Mesenchymal stem cell (in vitro differentiated cells and primary cell): ENCODE data around the gene SRP14.

ENCODE experiments used
- DNase-seq: peaks from one replicate; pipeline ENCODE4 v3.0.0-alpha.2; 2013
- H2AFZ ChIP-seq: one replicate; pipeline ENCODE4 v1.6.1; 2013; ENCODE audit warnings: low read depth, mild to moderate bottlenecking, control low read depth, inconsistent platforms, low read length, moderate library complexity
- H2AK5ac ChIP-seq: 2 replicates; pipeline ENCODE4 v1.6.1; 2013; ENCODE audit warnings: low read length, moderate library complexity, mild to moderate bottlenecking, inconsistent platforms; ENCODE audit not compliant: severe bottlenecking
- H2BK120ac ChIP-seq: one replicate; pipeline ENCODE4 v1.6.1; 2013; ENCODE audit warnings: low read depth, mild to moderate bottlenecking, inconsistent platforms, low read length, moderate library complexity
- H2BK12ac ChIP-seq, 2 experiments: one replicate each; pipeline ENCODE4 v1.6.1; 2013; ENCODE audit warnings: inconsistent platforms in 2 of 2, low read length in 2 of 2, mild to moderate bottlenecking in 2 of 2, moderate library complexity in 2 of 2, control low read depth in 1 of 2
- H2BK15ac ChIP-seq: one replicate; pipeline ENCODE4 v1.6.1; 2013; ENCODE audit warnings: mild to moderate bottlenecking, low read depth, inconsistent platforms; ENCODE audit not compliant: poor library complexity, severe bottlenecking
- H2BK5ac ChIP-seq: 2 replicates; pipeline ENCODE4 v1.6.1; 2013; ENCODE audit warnings: low read depth, mild to moderate bottlenecking, low read length, control low read depth, inconsistent platforms; ENCODE audit not compliant: poor library complexity, severe bottlenecking
- H3K14ac ChIP-seq, 2 experiments: one replicate each; pipeline ENCODE4 v1.6.1; 2013; ENCODE audit warnings: inconsistent platforms in 2 of 2, low read length in 2 of 2, control low read depth in 1 of 2, mild to moderate bottlenecking in 1 of 2, moderate library complexity in 1 of 2
- H3K18ac ChIP-seq, 2 experiments: one replicate each; pipeline ENCODE4 v1.6.1; 2013; ENCODE audit warnings: inconsistent platforms in 2 of 2, low read length in 2 of 2, control low read depth in 1 of 2, low read depth in 1 of 2, mild to moderate bottlenecking in 1 of 2
- H3K23ac ChIP-seq, 2 experiments: one replicate each; pipeline ENCODE4 v1.6.1; 2013; ENCODE audit warnings: inconsistent platforms in 2 of 2, low read length in 2 of 2, mild to moderate bottlenecking in 2 of 2, moderate library complexity in 2 of 2, control low read depth in 1 of 2
- H3K27ac ChIP-seq: 2 replicates; pipeline ENCODE4 v1.5.1; 2013; ENCODE audit warnings: mild to moderate bottlenecking, moderate library complexity, low read length, control low read depth, inconsistent platforms; ENCODE audit not compliant: poor library complexity, severe bottlenecking
- H3K27me3 ChIP-seq, 2 experiments: 2 replicates each; pipeline versions ENCODE4 v1.6.1 to v1.7.0; 2013; ENCODE audit warnings: low read length in 2 of 2, mild to moderate bottlenecking in 2 of 2, moderate library complexity in 2 of 2, control low read depth in 1 of 2, inconsistent platforms in 1 of 2; ENCODE audit not compliant: control insufficient read depth in 1 of 2, insufficient read depth in 1 of 2
- H3K36me3 ChIP-seq, 2 experiments: 2 replicates each; pipeline versions ENCODE4 v1.6.1 to v1.7.0; 2013; ENCODE audit warnings: low read length in 2 of 2, control low read depth in 1 of 2, inconsistent platforms in 1 of 2, low read depth in 1 of 2, mild to moderate bottlenecking in 1 of 2; ENCODE audit not compliant: insufficient read depth in 2 of 2, control insufficient read depth in 1 of 2
- H3K4ac ChIP-seq, 2 experiments: one replicate each; pipeline ENCODE4 v1.6.1; 2013; ENCODE audit warnings: inconsistent platforms in 2 of 2, low read length in 2 of 2, mild to moderate bottlenecking in 2 of 2, moderate library complexity in 2 of 2, control low read depth in 1 of 2, low read depth in 1 of 2
- H3K4me1 ChIP-seq: 2 replicates; pipeline ENCODE4 v1.6.1; 2013; ENCODE audit warnings: low read depth, low read length, control low read depth; ENCODE audit not compliant: control insufficient read depth, insufficient read depth
- H3K4me2 ChIP-seq: 2 replicates; pipeline ENCODE4 v1.6.1; 2013; ENCODE audit warnings: low read length, mild to moderate bottlenecking, inconsistent platforms; ENCODE audit not compliant: poor library complexity, severe bottlenecking
- H3K4me3 ChIP-seq, 2 experiments: 2 replicates each; pipeline versions ENCODE4 v1.5.1 to v1.7.0; 2013; ENCODE audit warnings: low read length in 2 of 2, mild to moderate bottlenecking in 2 of 2, control low read depth in 1 of 2, low read depth in 1 of 2; ENCODE audit not compliant: insufficient read depth in 1 of 2
- H3K79me1 ChIP-seq: replicated peaks from 2 replicates; pipeline ENCODE4 v1.6.1; 2013; ENCODE audit warnings: mild to moderate bottlenecking, control low read depth, low read length, inconsistent platforms; ENCODE audit not compliant: poor library complexity, severe bottlenecking
- H3K9ac ChIP-seq: 2 replicates; pipeline ENCODE4 v1.7.0; 2013; ENCODE audit warnings: mild to moderate bottlenecking, low read length, moderate library complexity
- H3K9me3 ChIP-seq: 2 replicates; pipeline ENCODE4 v1.7.0; 2013; ENCODE audit warnings: mild to moderate bottlenecking, low read length; ENCODE audit not compliant: control insufficient read depth
- H4K8ac ChIP-seq: one replicate; pipeline ENCODE4 v1.6.1; 2013; ENCODE audit warnings: inconsistent platforms, mild to moderate bottlenecking, low read length, moderate library complexity
- H4K91ac ChIP-seq: one replicate; pipeline ENCODE4 v1.6.1; 2013; ENCODE audit warnings: mild to moderate bottlenecking, low read length, inconsistent platforms
- WGBS: methylation state at CpG from one replicate; pipeline ENCODE4 v1.1.7; 2013; ENCODE audit warnings: mixed read lengths; 5-methylcytosine and 5-hydroxymethylcytosine counted together

SRP14 gene

DNA sequence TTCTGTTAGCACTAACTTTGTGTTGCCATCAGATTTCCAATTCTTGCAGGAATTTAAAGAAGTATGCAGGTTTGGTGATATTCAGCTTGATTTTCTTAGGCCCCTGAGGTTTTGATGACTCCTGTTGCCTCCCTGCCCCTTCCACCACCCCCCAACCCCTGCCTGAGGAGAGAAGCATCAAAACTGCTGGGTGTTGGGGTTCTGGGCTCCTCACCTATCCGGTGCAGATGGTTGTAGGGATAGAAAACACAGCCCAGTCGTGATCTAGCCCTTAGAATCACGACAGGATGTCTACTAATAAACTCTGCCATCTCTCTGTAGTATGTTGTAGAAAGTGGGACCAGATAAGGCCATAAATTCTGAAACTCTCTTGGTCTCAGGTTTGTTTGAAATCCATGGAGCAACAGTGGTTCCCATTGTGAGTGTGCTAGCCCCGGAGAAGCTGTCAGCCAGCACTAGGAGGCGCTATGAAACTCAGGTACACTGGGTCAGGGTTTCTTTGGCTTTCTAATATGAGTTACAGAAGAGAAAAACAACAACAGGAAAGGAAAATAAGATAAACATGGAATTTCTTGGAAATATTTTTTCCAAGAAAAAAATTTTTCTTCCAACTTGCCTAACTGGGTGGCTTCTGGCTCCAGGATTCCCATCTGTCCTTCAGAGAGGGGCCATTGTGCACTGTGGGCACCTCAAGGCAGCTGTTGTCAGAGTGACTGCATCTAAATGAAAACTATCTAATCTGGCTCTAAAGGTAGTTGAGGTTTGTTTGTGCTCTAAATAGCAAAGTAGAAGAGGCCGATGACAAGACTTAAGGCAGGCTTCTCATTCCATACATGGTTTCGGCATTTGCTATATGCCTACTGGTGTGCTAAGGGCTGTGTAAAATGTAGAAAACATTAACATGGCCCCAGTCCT, 8.7 kb downstream of the SRP14 start:
- Histone ChIP-seq H2BK12ac (no peak overlapping the region), H2BK15ac (no peak overlapping the region), H3K27me3 (no peaks in the 10 kb centered on the region), H3K4ac (no peak overlapping the region), H2AFZ (no peak overlapping the region), H3K23ac (no peak overlapping the region), H2AK5ac (no peak overlapping the region), H3K36me3 (peaks cover 32 to 96% of the 10 kb centered on the region in 2 experiments), H3K27ac (peak overlapping the region; percentile 23), H3K4me3 (no peak overlapping the region), H3K4me1 (no peaks in the 10 kb centered on the region), H3K79me1 (peaks cover 10% of the 10 kb centered on the region), H2BK120ac (no peak overlapping the region), H3K9me3 (no peaks in the 10 kb centered on the region), H3K18ac (no peak overlapping the region), H2BK5ac (no peak overlapping the region), H4K8ac (no peak overlapping the region), H3K9ac (no peak overlapping the region), H3K4me2 (no peak overlapping the region), H3K14ac (no peak overlapping the region), H4K91ac (no peak overlapping the region)
- DNase-seq: no peak
- WGBS: 79% methylated on average over 4 of the region's 7 CpGs

DNA sequence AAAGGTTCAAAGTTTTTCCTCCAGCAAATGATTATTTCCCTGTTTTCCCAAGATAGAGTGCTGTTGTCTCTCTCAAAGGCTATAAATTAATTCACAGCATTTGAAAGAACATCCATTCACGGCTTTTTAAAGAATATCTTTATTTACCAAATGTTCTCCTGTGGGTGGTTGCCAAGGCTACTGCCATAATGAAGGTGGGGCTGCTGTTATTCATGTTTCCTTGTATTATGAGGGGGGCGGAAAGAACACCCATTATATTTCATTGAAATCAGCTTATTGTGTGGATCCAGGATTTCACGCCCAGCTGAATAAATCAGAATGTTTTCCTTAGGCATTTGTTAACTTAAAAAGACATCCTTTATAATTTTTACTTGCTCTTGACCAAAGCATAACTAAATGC, 10.1 kb downstream of the SRP14 start:
- Histone ChIP-seq H3K4me1 (no peaks in the 10 kb centered on the region), H3K9me3 (no peaks in the 10 kb centered on the region), H3K18ac (no peak overlapping the region), H3K36me3 (peaks cover 37 to 96% of the 10 kb centered on the region in 2 experiments), H3K4ac (no peak overlapping the region), H2BK15ac (no peak overlapping the region), H3K27me3 (no peaks in the 10 kb centered on the region), H3K4me3 (no peak overlapping the region), H4K8ac (no peak overlapping the region), H3K9ac (no peak overlapping the region), H2BK12ac (no peak overlapping the region), H2BK120ac (no peak overlapping the region), H4K91ac (no peak overlapping the region), H3K4me2 (no peak overlapping the region), H2AK5ac (no peak overlapping the region), H2BK5ac (no peak overlapping the region), H3K23ac (no peak overlapping the region), H2AFZ (no peak overlapping the region), H3K27ac (no peak overlapping the region), H3K14ac (no peak overlapping the region), H3K79me1 (peaks cover 12% of the 10 kb centered on the region)
- no peak for DNase-seq
- no CpG with 5 or more reads among the region's 3 CpGs for WGBS

DNA sequence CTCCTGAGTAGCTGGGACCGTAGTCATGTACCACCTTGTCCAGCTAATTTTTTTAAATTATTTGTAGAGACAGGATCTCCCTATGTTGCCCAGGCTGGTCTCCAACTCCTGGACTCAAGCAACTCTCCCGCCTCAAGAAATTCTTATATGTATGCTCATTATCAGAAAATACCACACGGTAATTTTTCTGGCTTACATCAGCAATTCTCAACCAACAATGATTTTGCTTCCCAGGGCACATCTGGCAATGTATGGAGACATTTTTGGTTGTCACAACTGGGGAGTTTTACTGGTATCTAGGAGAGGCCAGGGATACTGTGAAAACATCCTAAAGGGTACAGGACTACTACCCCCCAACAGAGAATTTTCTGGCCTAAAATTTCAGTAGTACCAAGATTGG, 10.8 kb downstream of the SRP14 start:
- Histone ChIP-seq H3K27me3 (no peaks in the 10 kb centered on the region), H4K91ac (no peak overlapping the region), H3K4me1 (no peaks in the 10 kb centered on the region), H3K4me3 (no peak overlapping the region), H3K14ac (no peak overlapping the region), H2BK15ac (no peak overlapping the region), H2BK12ac (no peak overlapping the region), H3K9me3 (no peaks in the 10 kb centered on the region), H3K36me3 (peaks cover 34 to 97% of the 10 kb centered on the region in 2 experiments), H3K4me2 (no peak overlapping the region), H3K4ac (no peak overlapping the region), H3K18ac (no peak overlapping the region), H2BK5ac (no peak overlapping the region), H2AK5ac (no peak overlapping the region), H3K79me1 (peaks cover 12% of the 10 kb centered on the region), H3K23ac (no peak overlapping the region), H4K8ac (no peak overlapping the region), H2BK120ac (no peak overlapping the region), H2AFZ (no peak overlapping the region), H3K9ac (no peak overlapping the region), H3K27ac (no peak overlapping the region)
- 97% methylated on average over 3 of the region's 3 CpGs for WGBS
- DNase-seq: no peak

DNA sequence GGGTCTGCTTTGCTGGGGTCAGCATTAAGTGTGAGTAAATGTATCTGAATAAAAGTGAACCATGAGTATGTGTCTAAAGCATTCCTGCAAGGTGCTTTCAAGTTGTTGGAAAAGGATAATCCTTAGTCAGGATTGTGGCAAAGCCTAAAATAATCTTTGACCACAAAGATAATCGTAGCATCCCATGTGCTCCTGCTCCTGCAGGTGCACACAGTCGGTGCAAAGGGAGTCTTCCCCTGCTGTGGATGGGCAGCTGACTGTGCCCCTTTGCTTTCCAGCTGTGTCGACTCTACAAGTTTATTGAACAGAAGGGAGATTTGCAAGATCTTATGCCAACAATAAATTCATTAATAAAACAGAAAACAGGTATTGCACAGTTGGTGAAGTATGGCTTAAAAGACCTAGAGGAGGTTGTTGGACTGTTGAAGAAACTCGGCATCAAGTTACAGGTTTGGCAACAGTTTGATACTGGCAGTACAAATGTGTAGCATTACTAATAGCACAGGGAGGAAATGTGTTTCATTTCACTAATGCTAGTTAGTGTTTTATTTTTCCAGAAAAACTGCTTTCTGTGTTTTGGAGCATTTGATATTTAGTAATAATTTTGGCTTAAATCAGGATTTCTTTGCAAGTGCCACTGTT, 22.6 kb downstream of the SRP14 start:
- H4K8ac ChIP-seq: no peak overlapping the region
- peaks cover 14% of the 10 kb centered on the region for H3K79me1 ChIP-seq
- peaks cover 43 to 95% of the 10 kb centered on the region in 2 experiments for H3K36me3 ChIP-seq
- H3K27ac ChIP-seq: no peak overlapping the region
- H2AK5ac ChIP-seq: no peak overlapping the region
- no peak overlapping the region for H2BK15ac ChIP-seq
- no peak overlapping the region for H3K18ac ChIP-seq
- no peak overlapping the region for H2AFZ ChIP-seq
- no peaks in the 10 kb centered on the region for H3K4me1 ChIP-seq
- no peak overlapping the region for H4K91ac ChIP-seq
- H3K23ac ChIP-seq: no peak overlapping the region
- no peak for DNase-seq
- H2BK12ac ChIP-seq: no peak overlapping the region
- no peaks in the 10 kb centered on the region for H3K27me3 ChIP-seq
- H3K9ac ChIP-seq: no peak overlapping the region
- no peak overlapping the region for H2BK5ac ChIP-seq
- H3K4me2 ChIP-seq: no peak overlapping the region
- 87% methylated on average over 4 of the region's 4 CpGs for WGBS
- H2BK120ac ChIP-seq: no peak overlapping the region
- peaks cover 18% of the 10 kb centered on the region for H3K9me3 ChIP-seq
- no peak overlapping the region for H3K4ac ChIP-seq
- no peak overlapping the region for H3K4me3 ChIP-seq
- H3K14ac ChIP-seq: no peak overlapping the region
